ENCODE results near the gene ROR2.

ROR2 gene

GRCh38 chr9:91727316-91727861 lies 222.6 kb downstream of the ROR2 start:
- DNase-seq = peak; percentile 76
- H3K36me3 ChIP-seq (ENCODE audit: control insufficient read depth, insufficient read depth, low read length) = peaks cover 32% of the 10 kb centered on the region

GRCh38 chr9:91726406-91727100 lies 223.5 kb downstream of the ROR2 start:
- Histone ChIP-seq H2AK5ac (ENCODE audit: low read length) (no peak overlapping the region), H3K4ac (ENCODE audit: low read depth, low read length) (no peak overlapping the region), H2BK120ac (ENCODE audit: low read depth, low read length) (no peak overlapping the region), H3K56ac (ENCODE audit: low read length) (no peak overlapping the region), H3K4me1 (ENCODE audit: control insufficient read depth, low read depth, low read length) (no peaks in the 10 kb centered on the region), H3K9ac (ENCODE audit: low read length) (no peak overlapping the region), H3K23ac (ENCODE audit: low read length) (no peak overlapping the region), H3K36me3 (ENCODE audit: control insufficient read depth, insufficient read depth, low read length) (peaks cover 32% of the 10 kb centered on the region), H3K79me1 (ENCODE audit: low read length) (no peaks in the 10 kb centered on the region), H3K4me3 (ENCODE audit: low read length) (no peak overlapping the region), H2BK5ac (ENCODE audit: low read length) (no peak overlapping the region), H3K27ac (ENCODE audit: low read depth, low read length) (no peak overlapping the region), H4K8ac (ENCODE audit: low read depth, low read length) (no peak overlapping the region), H3K27me3 (ENCODE audit: insufficient read depth, low read length, poor library complexity) (no peaks in the 10 kb centered on the region), H2BK15ac (replicated peaks; ENCODE audit: low read depth) (no peak overlapping the region), H4K5ac (ENCODE audit: low read length) (no peak overlapping the region), H3K4me2 (ENCODE audit: low read length) (no peak overlapping the region), H3K18ac (ENCODE audit: low read length) (no peak overlapping the region), H3K79me2 (ENCODE audit: control insufficient read depth, insufficient read depth, low read length) (no peaks in the 10 kb centered on the region)
- no CpG with 5 or more reads among the region's 19 CpGs for WGBS (ENCODE audit: extremely low coverage, insufficient coverage, low lambda C conversion rate)
- no peak for DNase-seq

More at GRCh38 chr9:91727316-91727861, 222.6 kb downstream of the ROR2 start:
- Histone ChIP-seq H3K79me1 (ENCODE audit: low read length) (no peaks in the 10 kb centered on the region), H3K18ac (ENCODE audit: low read length) (no peak overlapping the region), H3K23ac (ENCODE audit: low read length) (no peak overlapping the region), H2BK120ac (ENCODE audit: low read depth, low read length) (no peak overlapping the region), H2AK5ac (ENCODE audit: low read length) (no peak overlapping the region), H3K4me3 (ENCODE audit: low read length) (no peak overlapping the region), H3K4ac (ENCODE audit: low read depth, low read length) (no peak overlapping the region), H4K5ac (ENCODE audit: low read length) (no peak overlapping the region), H3K56ac (ENCODE audit: low read length) (no peak overlapping the region), H3K9ac (ENCODE audit: low read length) (no peak overlapping the region), H3K79me2 (ENCODE audit: control insufficient read depth, insufficient read depth, low read length) (no peaks in the 10 kb centered on the region), H2BK15ac (replicated peaks; ENCODE audit: low read depth) (no peak overlapping the region), H3K27ac (ENCODE audit: low read depth, low read length) (no peak overlapping the region), H3K4me1 (ENCODE audit: control insufficient read depth, low read depth, low read length) (no peaks in the 10 kb centered on the region), H3K4me2 (ENCODE audit: low read length) (no peak overlapping the region), H3K27me3 (ENCODE audit: insufficient read depth, low read length, poor library complexity) (no peaks in the 10 kb centered on the region), H2BK5ac (ENCODE audit: low read length) (no peak overlapping the region), H4K8ac (ENCODE audit: low read depth, low read length) (no peak overlapping the region)
- no CpG with 5 or more reads among the region's 7 CpGs for WGBS (ENCODE audit: extremely low coverage, insufficient coverage, low lambda C conversion rate)

GRCh38 chr9:91725651-91726050 lies 224.4 kb downstream of the ROR2 start:
- WGBS (ENCODE audit: extremely low coverage, insufficient coverage, low lambda C conversion rate) = no CpG with 5 or more reads among the region's 7 CpGs
- H3K56ac ChIP-seq (ENCODE audit: low read length) = no peak overlapping the region
- no peak overlapping the region for H2BK15ac ChIP-seq (replicated peaks; ENCODE audit: low read depth)
- peaks cover 2% of the 10 kb centered on the region for H3K4me1 ChIP-seq (ENCODE audit: control insufficient read depth, low read depth, low read length)
- H3K4me3 ChIP-seq (ENCODE audit: low read length) = no peak overlapping the region
- H4K5ac ChIP-seq (ENCODE audit: low read length) = no peak overlapping the region
- no peak overlapping the region for H3K4ac ChIP-seq (ENCODE audit: low read depth, low read length)
- no peak overlapping the region for H3K4me2 ChIP-seq (ENCODE audit: low read length)
- H3K23ac ChIP-seq (ENCODE audit: low read length) = no peak overlapping the region
- no peak overlapping the region for H3K9ac ChIP-seq (ENCODE audit: low read length)
- no peak overlapping the region for H2BK120ac ChIP-seq (ENCODE audit: low read depth, low read length)
- no peak overlapping the region for H3K27ac ChIP-seq (ENCODE audit: low read depth, low read length)
- H3K18ac ChIP-seq (ENCODE audit: low read length) = no peak overlapping the region
- H3K79me2 ChIP-seq (ENCODE audit: control insufficient read depth, insufficient read depth, low read length) = no peaks in the 10 kb centered on the region
- H3K79me1 ChIP-seq (ENCODE audit: low read length) = no peaks in the 10 kb centered on the region
- no peak overlapping the region for H2BK5ac ChIP-seq (ENCODE audit: low read length)
- H2AK5ac ChIP-seq (ENCODE audit: low read length) = no peak overlapping the region
- no peaks in the 10 kb centered on the region for H3K27me3 ChIP-seq (ENCODE audit: insufficient read depth, low read length, poor library complexity)
- no peak overlapping the region for H4K8ac ChIP-seq (ENCODE audit: low read depth, low read length)
- no peak for DNase-seq
- H3K36me3 ChIP-seq (ENCODE audit: control insufficient read depth, insufficient read depth, low read length) = peaks cover 29% of the 10 kb centered on the region

- no peaks in the 10 kb centered on the region for H3K79me2 ChIP-seq (ENCODE audit: control insufficient read depth, insufficient read depth, low read length)
- DNase-seq = no peak
- no CpG with 5 or more reads among the region's 43 CpGs for WGBS (ENCODE audit: extremely low coverage, insufficient coverage, low lambda C conversion rate)
- H3K18ac ChIP-seq (ENCODE audit: low read length) = no peak overlapping the region
- H2BK15ac ChIP-seq (replicated peaks; ENCODE audit: low read depth) = no peak overlapping the region
- H3K27ac ChIP-seq (ENCODE audit: low read depth, low read length) = no peak overlapping the region
- no peak overlapping the region for H3K56ac ChIP-seq (ENCODE audit: low read length)
- H2BK5ac ChIP-seq (ENCODE audit: low read length) = no peak overlapping the region
- H3K4me3 ChIP-seq (ENCODE audit: low read length) = no peak overlapping the region
- no peak overlapping the region for H4K8ac ChIP-seq (ENCODE audit: low read depth, low read length)
- no peak overlapping the region for H2BK120ac ChIP-seq (ENCODE audit: low read depth, low read length)
- no peak overlapping the region for H3K4ac ChIP-seq (ENCODE audit: low read depth, low read length)
- H3K36me3 ChIP-seq (ENCODE audit: control insufficient read depth, insufficient read depth, low read length) = peaks cover 29% of the 10 kb centered on the region
- no peak overlapping the region for H3K9ac ChIP-seq (ENCODE audit: low read length)
- no peak overlapping the region for H3K23ac ChIP-seq (ENCODE audit: low read length)
- no peak overlapping the region for H4K5ac ChIP-seq (ENCODE audit: low read length)
- no peak overlapping the region for H2AK5ac ChIP-seq (ENCODE audit: low read length)
- H3K79me1 ChIP-seq (ENCODE audit: low read length) = no peaks in the 10 kb centered on the region
- H3K4me1 ChIP-seq (ENCODE audit: control insufficient read depth, low read depth, low read length) = peaks cover 2% of the 10 kb centered on the region
- no peak overlapping the region for H3K4me2 ChIP-seq (ENCODE audit: low read length)
- H3K27me3 ChIP-seq (ENCODE audit: insufficient read depth, low read length, poor library complexity) = no peaks in the 10 kb centered on the region
Measured at GRCh38 chr9:91724609-91725505, 225.2 kb downstream of the ROR2 start.

- no CpG with 5 or more reads among the region's 21 CpGs for WGBS (ENCODE audit: extremely low coverage, insufficient coverage, low lambda C conversion rate)
- no peaks in the 10 kb centered on the region for H3K79me1 ChIP-seq (ENCODE audit: low read length)
- H2AK5ac ChIP-seq (ENCODE audit: low read length) = no peak overlapping the region
- H4K5ac ChIP-seq (ENCODE audit: low read length) = no peak overlapping the region
- H2BK5ac ChIP-seq (ENCODE audit: low read length) = no peak overlapping the region
- H3K9ac ChIP-seq (ENCODE audit: low read length) = no peak overlapping the region
- no peaks in the 10 kb centered on the region for H3K79me2 ChIP-seq (ENCODE audit: control insufficient read depth, insufficient read depth, low read length)
- DNase-seq = no peak
- no peak overlapping the region for H4K8ac ChIP-seq (ENCODE audit: low read depth, low read length)
- H2BK15ac ChIP-seq (replicated peaks; ENCODE audit: low read depth) = no peak overlapping the region
- H3K23ac ChIP-seq (ENCODE audit: low read length) = no peak overlapping the region
- no peak overlapping the region for H3K56ac ChIP-seq (ENCODE audit: low read length)
- H3K36me3 ChIP-seq (ENCODE audit: control insufficient read depth, insufficient read depth, low read length) = peaks cover 29% of the 10 kb centered on the region
- H3K27me3 ChIP-seq (ENCODE audit: insufficient read depth, low read length, poor library complexity) = no peaks in the 10 kb centered on the region
- H3K4me1 ChIP-seq (ENCODE audit: control insufficient read depth, low read depth, low read length) = peaks cover 2% of the 10 kb centered on the region
- no peak overlapping the region for H3K18ac ChIP-seq (ENCODE audit: low read length)
- H3K4ac ChIP-seq (ENCODE audit: low read depth, low read length) = no peak overlapping the region
- H2BK120ac ChIP-seq (ENCODE audit: low read depth, low read length) = no peak overlapping the region
- no peak overlapping the region for H3K4me2 ChIP-seq (ENCODE audit: low read length)
- H3K27ac ChIP-seq (ENCODE audit: low read depth, low read length) = no peak overlapping the region
- H3K4me3 ChIP-seq (ENCODE audit: low read length) = no peak overlapping the region
Measured at GRCh38 chr9:91724068-91724440, 226.0 kb downstream of the ROR2 start.

Measured in mesendoderm (in vitro differentiated cells).